Fibroblast of pulmonary artery (primary cell): ENCODE data around the gene TPRG1L.

Experiments
- DNase-seq: peaks from one replicate; pipeline ENCODE4 v3.0.0-alpha.2; 2010; ENCODE audit warnings: low read depth
- H3K4me3 ChIP-seq: replicated peaks from 2 replicates; pipeline ENCODE4 v1.5.1; 2011; ENCODE audit warnings: low read depth, mild to moderate bottlenecking, control low read depth, low read length, moderate library complexity
- CTCF ChIP-seq: IDR thresholded peaks from 2 replicates; pipeline ENCODE4 v1.5.1; 2011; ENCODE audit warnings: mild to moderate bottlenecking, control low read depth, low read length, inconsistent platforms; ENCODE audit errors: missing control alignments

Gene TPRG1L

DNA sequence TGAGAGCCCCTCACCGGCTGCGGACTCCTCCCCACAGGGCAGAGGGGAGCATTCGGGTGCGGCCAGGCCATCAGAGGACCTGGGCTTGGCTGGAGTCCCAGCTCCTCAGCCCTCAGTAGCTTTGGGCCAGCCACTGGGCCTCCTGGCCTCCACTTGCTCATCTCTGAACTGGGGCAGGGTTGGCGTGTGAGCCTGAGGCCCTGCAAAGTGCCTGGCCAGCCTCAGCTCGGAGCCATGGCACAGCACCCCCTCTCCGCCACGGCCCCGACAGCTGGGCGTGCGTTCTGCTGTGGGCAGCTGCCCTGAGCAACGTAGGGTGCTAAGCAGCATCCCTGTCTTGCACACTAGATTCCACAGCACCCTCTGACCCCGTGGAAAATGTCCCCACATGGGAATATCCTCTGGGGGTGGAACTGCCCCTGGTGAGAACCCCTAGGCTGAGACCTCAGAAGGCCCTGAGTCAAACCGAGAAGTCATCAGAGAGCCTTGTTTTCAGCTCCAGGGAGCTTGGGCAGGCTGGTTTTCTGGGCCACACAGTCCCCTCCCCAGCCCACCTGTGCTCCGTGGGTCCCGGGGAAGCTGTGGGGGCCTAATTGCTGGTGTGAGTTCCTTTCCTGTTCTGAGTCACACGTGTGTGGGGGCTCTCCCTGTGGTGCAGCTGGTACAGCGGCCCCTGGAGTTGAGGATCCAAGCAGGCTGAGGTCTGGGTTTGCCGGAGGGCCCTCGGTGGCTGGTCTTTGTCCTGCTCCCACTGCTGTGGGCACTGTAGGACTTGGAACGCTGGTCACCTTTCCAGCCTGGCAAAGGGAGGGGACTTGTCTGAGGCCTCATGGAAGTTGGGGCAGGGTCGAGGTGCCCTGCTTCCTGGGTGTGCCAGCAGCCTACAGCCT, 52.0 kb downstream of the TPRG1L start:
- no peak overlapping the region for H3K4me3 ChIP-seq
- no peak for DNase-seq
- no peak for TF ChIP-seq CTCF

DNA sequence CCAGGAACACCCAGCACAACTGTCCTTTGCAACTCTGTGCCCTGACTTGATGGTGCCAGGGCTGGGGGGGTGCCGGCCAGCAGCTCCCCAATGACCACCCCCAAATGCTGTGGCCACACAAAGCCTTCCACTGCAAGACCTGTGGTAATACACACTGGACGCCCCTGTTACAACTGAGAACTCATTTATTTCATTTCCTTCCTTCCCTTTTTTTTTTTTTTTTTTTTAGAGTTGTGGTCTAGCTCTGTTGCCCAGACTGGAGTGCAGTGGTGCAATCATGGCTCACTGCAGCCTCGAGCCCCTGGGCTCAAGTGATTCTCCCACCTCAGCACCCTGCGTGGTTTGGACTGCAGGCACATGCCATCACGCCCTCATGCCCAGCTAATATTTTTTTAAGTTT, 52.7 kb downstream of the TPRG1L start:
- no peak for TF ChIP-seq CTCF
- H3K4me3 ChIP-seq: no peak overlapping the region
- DNase-seq: no peak

DNA sequence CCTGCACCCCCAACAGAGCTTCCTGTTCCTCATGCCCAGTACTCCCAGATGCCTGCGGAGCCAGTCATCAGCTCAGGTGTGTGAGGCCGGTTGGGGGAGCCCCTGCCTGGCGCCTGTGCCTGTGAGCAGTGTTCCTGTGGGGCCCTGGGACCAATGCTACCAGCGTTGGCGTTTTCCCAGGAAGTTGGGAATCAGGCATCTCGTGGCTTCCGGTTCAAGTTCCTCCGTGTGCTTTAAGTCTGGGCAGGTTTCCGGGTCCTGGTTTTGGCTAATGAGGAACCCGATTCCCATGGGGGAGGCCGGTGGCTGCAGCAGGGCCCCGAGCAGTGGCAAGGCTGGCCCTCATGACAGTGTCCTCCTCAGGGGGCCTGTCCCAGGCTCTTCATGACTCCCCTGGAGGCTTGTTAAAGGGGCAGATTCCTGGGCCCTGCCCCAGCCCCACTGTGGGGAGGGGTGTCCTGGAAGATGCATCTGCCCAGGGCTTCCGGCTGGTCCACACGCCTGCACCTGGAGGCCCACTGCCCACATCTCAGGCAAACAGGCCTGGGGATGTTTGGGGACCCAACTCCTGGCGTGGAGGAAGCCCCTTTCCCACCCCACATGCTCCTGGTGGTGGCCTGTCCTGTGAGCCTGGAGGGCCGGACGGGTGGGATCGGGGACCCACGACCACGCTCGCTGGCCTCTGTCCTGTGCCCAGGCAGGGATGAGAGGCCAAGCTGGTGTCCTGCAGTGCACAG, 53.7 kb downstream of the TPRG1L start:
- DNase-seq: no peak
- no peak for TF ChIP-seq CTCF
- H3K4me3 ChIP-seq: no peak overlapping the region

- H3K4me3 ChIP-seq: no peak overlapping the region
- TF ChIP-seq CTCF: no peak
- no peak for DNase-seq
These were observed 54.3 kb downstream of the TPRG1L start for GRCh38 chr1:3679098-3679555.
